HepG2 (cell line): Measurements from ENCODE around the gene CREM. TPM values are rescaled to one million over a fixed set of nuclear protein-coding genes. Genes with fewer than 3 reads are reported as not detected.

Experiments
- ATAC-seq: fragments of 200-7000 bp; cut with Tn5 transposase; 3 replicates; pipeline ENCODE4 v1.9.1; 2020; ENCODE audit warnings: mild to moderate bottlenecking, moderate library complexity
- BruUV-seq: library from RNA; stranded (reverse); fragments of 400-500 nt; replicated peaks from 2 replicates; lab custom pipeline; 2021; lab: Mats Ljungman, UMichigan
- CTCF ChIA-PET: fragments of 300-600 bp; formaldehyde crosslinking; extraction: SDS; loops from one replicate; lab custom pipeline; 2021; ENCODE audit warnings: low total read pairs, inconsistent platforms, low intra/inter-chr PET ratio; lab: Yijun Ruan, JAX
- POLR2A ChIA-PET: fragments of 350-600 bp; sonication (Branson Sonifier 250); formaldehyde crosslinking; loops from one replicate; lab custom pipeline; 2020; ENCODE audit warnings: antibody characterized with exemption, inconsistent platforms; lab: Yijun Ruan, JAX
- DNase-seq: peaks from one replicate; pipeline ENCODE4 v3.0.0-alpha.2; 2015; ENCODE audit warnings: low spot score
- FAIRE-seq: peaks from 3 replicates; lab custom pipeline; 2011; peaks lifted over from hg19 to GRCh38; lab: Jason Lieb, UNC
- H2AFZ ChIP-seq: one replicate; pipeline ENCODE4 v1.6.1; 2011; ENCODE audit warnings: low read length, inconsistent platforms
- H3K27ac ChIP-seq: fragments of 300-600 bp; 3 replicates; pipeline ENCODE4 v1.8.0; 2011; ENCODE audit warnings: mixed run types, mild to moderate bottlenecking, mixed read lengths, low read length, inconsistent platforms; ENCODE audit not compliant: insufficient read depth; ENCODE audit errors: extremely low read length
- H3K27me3 ChIP-seq, 2 experiments: fragments of 200-600 bp in 1 of 2; 2 replicates in 1 of 2; 3 replicates in 1 of 2; pipeline versions ENCODE4 v1.6.0 to v1.8.0; 2011; ENCODE audit warnings: low read length in 2 of 2, mild to moderate bottlenecking in 2 of 2, moderate library complexity in 2 of 2, inconsistent platforms in 1 of 2; ENCODE audit not compliant: insufficient read depth in 2 of 2, control insufficient read depth in 1 of 2
- H3K36me3 ChIP-seq, 2 experiments: fragments of 200-600 bp in 1 of 2; replicated peaks in 1 of 2; 2 replicates in 1 of 2; 3 replicates in 1 of 2; pipeline versions ENCODE4 v1.5.1 to v1.8.0; 2011; ENCODE audit warnings: low read length in 2 of 2, inconsistent platforms in 1 of 2; ENCODE audit not compliant: insufficient read depth in 2 of 2, control insufficient read depth in 1 of 2
- H3K4me1 ChIP-seq: 2 replicates; pipeline ENCODE4 v1.5.1; 2012; ENCODE audit warnings: low read length, inconsistent platforms; ENCODE audit not compliant: insufficient read depth
- H3K4me2 ChIP-seq: 2 replicates; pipeline ENCODE4 v1.6.0; 2011; ENCODE audit warnings: low read depth, low read length, inconsistent platforms
- H3K4me3 ChIP-seq, 3 experiments: fragments of 200-600 bp in 1 of 3; sonication (generic), shearing (Covaris generic) in 1 of 3; replicated peaks in 1 of 3; 2 replicates each; pipeline ENCODE4 v1.5.1; 2011 to 2016; ENCODE audit warnings: low read length in 3 of 3, inconsistent platforms in 2 of 3, low read depth in 2 of 3, mild to moderate bottlenecking in 2 of 3, control low read depth in 1 of 3, mixed read lengths in 1 of 3; ENCODE audit not compliant: insufficient read depth in 1 of 3
- H3K79me2 ChIP-seq: one replicate; pipeline ENCODE4 v1.6.1; 2011; ENCODE audit warnings: low read length, inconsistent platforms; ENCODE audit not compliant: insufficient read depth
- H3K9ac ChIP-seq: 2 replicates; pipeline ENCODE4 v1.6.0; 2011; ENCODE audit warnings: mild to moderate bottlenecking, low read depth, low read length, inconsistent platforms; ENCODE audit not compliant: insufficient read depth
- H3K9me3 ChIP-seq: 2 replicates; pipeline ENCODE4 v1.5.1; 2012; ENCODE audit warnings: mild to moderate bottlenecking, low read length
- H4K20me1 ChIP-seq: 2 replicates; pipeline ENCODE4 v1.6.0; 2011; ENCODE audit warnings: inconsistent platforms, mild to moderate bottlenecking, low read length, moderate library complexity; ENCODE audit not compliant: insufficient read depth
- BORCS8-MEF2B ChIP-seq: sonication (generic); formaldehyde crosslinking; IDR thresholded peaks from 2 replicates; pipeline ENCODE4 v1.8.0; 2022; ENCODE audit warnings: mild to moderate bottlenecking, missing genetic modification reagents
- CENPBD1 ChIP-seq: sonication (generic); formaldehyde crosslinking; IDR thresholded peaks from 2 replicates; pipeline ENCODE4 v1.8.0; 2022; ENCODE audit warnings: missing genetic modification reagents, low read depth, mild to moderate bottlenecking, borderline replicate concordance
- KLF11 ChIP-seq: IDR thresholded peaks from 2 replicates; pipeline ENCODE4 v1.6.1; 2016; ENCODE audit warnings: missing compliant biosample characterization
- NFATC3 ChIP-seq: sonication (generic); formaldehyde crosslinking; IDR thresholded peaks from 2 replicates; pipeline ENCODE4 v1.5.1; 2020; ENCODE audit warnings: mild to moderate bottlenecking, missing genetic modification reagents
- NFIB ChIP-seq: sonication (generic); formaldehyde crosslinking; IDR thresholded peaks from 2 replicates; pipeline ENCODE4 v1.9.0; 2021; ENCODE audit warnings: missing genetic modification reagents, mild to moderate bottlenecking, borderline replicate concordance
- SAP130 ChIP-seq: IDR thresholded peaks from 2 replicates; pipeline ENCODE4 v1.6.1; 2016; ENCODE audit warnings: low read depth
- THAP8 ChIP-seq: sonication (generic); formaldehyde crosslinking; IDR thresholded peaks from 2 replicates; pipeline ENCODE4 v1.5.1; 2020; ENCODE audit warnings: missing genetic modification reagents, mild to moderate bottlenecking, borderline replicate concordance
- ZNF788 ChIP-seq: sonication (generic); formaldehyde crosslinking; IDR thresholded peaks from 2 replicates; pipeline ENCODE4 v1.5.0; 2020; ENCODE audit warnings: mild to moderate bottlenecking, missing genetic modification reagents, borderline replicate concordance
- WGBS: methylation state at CpG from one replicate; pipeline ENCODE4 v1.1.6; 2017; ENCODE audit warnings: low lambda C conversion rate; 5-methylcytosine and 5-hydroxymethylcytosine counted together
- in situ Hi-C: cut with HindIII; loops from 2 replicates; pipeline ENCODE4 v1.10.0; 2017; ENCODE audit warnings: low pct_unique_long_range_greater_than_20kb; ENCODE audit not compliant: extremely low pct_ligation_motif_present
- intact Hi-C: fragments of 100-400 bp; cut with micrococcal nuclease; formaldehyde crosslinking; loops from one replicate; pipeline ENCODE4 v1.10.0; 2022; ENCODE audit not compliant: unreplicated experiment
- polyA plus RNA-seq, 8 experiments: library from polyadenylated mRNA; depleted of rRNA in 3 of 8; stranded (reverse) in 7 of 8; unstranded in 1 of 8; fragments of >200 nt; fragmentation: Illumina TruSeq in 4 of 8; extraction: Trizol in 4 of 8; gene quantifications; 2 replicates each; pipeline versions ENCODE4 v1.2.1 to v1.2.3, GENCODE V29; 2011 to 2016; ENCODE audit warnings: low read depth in 4 of 8, missing spikeins in 1 of 8, mixed read lengths in 1 of 8; ENCODE audit not compliant: insufficient read depth in 1 of 8
- total RNA-seq, 5 experiments: library from RNA; depleted of rRNA; stranded (reverse); fragments of >200 nt; fragmentation: Illumina TruSeq; extraction: Trizol; gene quantifications; 2 replicates each; pipeline ENCODE4 v1.2.3, GENCODE V29; 2016; ENCODE audit warnings: low read depth in 1 of 5

The CREM gene
- total and polyA plus RNA-seq, 2 of the 13 experiments (the other 11 are each of a cell fraction or from before 2014, with no cell fraction given), result 21.3 to 25.4 TPM

GRCh38 chr10:35132727-35133126 is 6.1 kb downstream of the CREM start:
- ATAC-seq, result no peak
- TF ChIP-seq KLF11 (CRISPR knock-in tag) (no peak), NFATC3 (no peak), CENPBD1 (CRISPR knock-in tag) (no peak)
- intact Hi-C loops (no loop called here), in situ Hi-C loops (no loop called here)
- Histone ChIP-seq H3K4me2 (no peak overlapping the region), H3K27me3 (no peaks in the 10 kb centered on the region), H3K4me3 (no peak overlapping the region), H3K9me3 (no peaks in the 10 kb centered on the region), H3K79me2 (peaks cover 13% of the 10 kb centered on the region), H3K9ac (no peak overlapping the region), H2AFZ (no peak overlapping the region), H3K27ac (no peak overlapping the region), H3K4me1 (peaks cover 27% of the 10 kb centered on the region), H3K36me3 (no peaks in the 10 kb centered on the region), H4K20me1 (no peaks in the 10 kb centered on the region)
- WGBS, result 69% methylated on average over 2 of the region's 2 CpGs
- ChIA-PET POLR2A (no interaction called here), CTCF (no interaction called here)
- no TSS peak for BruUV-seq
- DNase-seq, result no peak
- no peak for FAIRE-seq

GRCh38 chr10:35133586-35133985 is 6.9 kb downstream of the CREM start:
- ChIA-PET POLR2A (no interaction called here), CTCF (no interaction called here)
- FAIRE-seq (no peak), DNase-seq (no peak), ATAC-seq (no peak)
- in situ Hi-C loops, result no loop called here
- H3K79me2 ChIP-seq, result peaks cover 7% of the 10 kb centered on the region
- no peak overlapping the region for H2AFZ ChIP-seq
- no peaks in the 10 kb centered on the region for H3K9me3 ChIP-seq
- BruUV-seq, result no TSS peak
- intact Hi-C loops, result no loop called here
- WGBS, result 96% methylated on average over 1 of the region's 1 CpG
- H3K27me3 ChIP-seq, result no peaks in the 10 kb centered on the region
- peaks cover 19% of the 10 kb centered on the region for H3K4me1 ChIP-seq
- no peaks in the 10 kb centered on the region for H4K20me1 ChIP-seq
- no peak for TF ChIP-seq THAP8 (CRISPR knock-in tag)
- TF ChIP-seq SAP130, result no peak
- no peak for TF ChIP-seq BORCS8-MEF2B (CRISPR knock-in tag)
- no peak for TF ChIP-seq NFATC3
- TF ChIP-seq NFIB (CRISPR knock-in tag), result no peak
- no peak for TF ChIP-seq ZNF788 (CRISPR knock-in tag)
- no peak overlapping the region for H3K27ac ChIP-seq
- no peak overlapping the region for H3K4me2 ChIP-seq
- no peak overlapping the region for H3K9ac ChIP-seq
- H3K4me3 ChIP-seq, result no peak overlapping the region
- no peaks in the 10 kb centered on the region for H3K36me3 ChIP-seq
